Activated effector memory CD4-positive, alpha-beta T cell treated with anti-CD3 and anti-CD28 coated beads, Interleukin-2, amount 50 U/mL, for 16 hours (primary cell): ENCODE measurements around the gene PSAPL1.

Experiments used
- DNase-seq: peaks from one replicate; pipeline ENCODE4 v3.0.0-alpha.2; 2020

The PSAPL1 gene

GRCh38 chr4:7393601-7394575 lies 40.8 kb downstream of the PSAPL1 start:
- DNase-seq: no peak

GRCh38 chr4:7392438-7393421 lies 42.0 kb downstream of the PSAPL1 start:
- peak; percentile 55 for DNase-seq

- peak; percentile 43 for DNase-seq
These were observed 42.9 kb downstream of the PSAPL1 start for GRCh38 chr4:7391637-7392437.

GRCh38 chr4:7390906-7391636 lies 43.7 kb downstream of the PSAPL1 start:
- peak; percentile 48 for DNase-seq

GRCh38 chr4:7390336-7390735 lies 44.4 kb downstream of the PSAPL1 start:
- DNase-seq: no peak

- no peak for DNase-seq
These were observed 45.0 kb downstream of the PSAPL1 start for GRCh38 chr4:7389719-7390118.

- peak; percentile 56 for DNase-seq
These were observed 45.5 kb downstream of the PSAPL1 start for GRCh38 chr4:7389101-7389701.

GRCh38 chr4:7388627-7389026 lies 46.1 kb downstream of the PSAPL1 start:
- DNase-seq: no peak

GRCh38 chr4:7387925-7388324 lies 46.8 kb downstream of the PSAPL1 start:
- peak; percentile 39 for DNase-seq

GRCh38 chr4:7384929-7385890 lies 49.5 kb downstream of the PSAPL1 start:
- DNase-seq: peak; percentile 41

GRCh38 chr4:7384003-7384928 lies 50.5 kb downstream of the PSAPL1 start:
- peak; percentile 58 for DNase-seq

GRCh38 chr4:7383266-7383665 lies 51.5 kb downstream of the PSAPL1 start:
- DNase-seq: peak; percentile 48

- DNase-seq: peak; percentile 12
These were observed 52.1 kb downstream of the PSAPL1 start for GRCh38 chr4:7382634-7383014.

GRCh38 chr4:7381890-7382633 lies 52.7 kb downstream of the PSAPL1 start:
- peak; percentile 46 for DNase-seq

GRCh38 chr4:7381221-7381889 lies 53.4 kb downstream of the PSAPL1 start:
- peak; percentile 42 for DNase-seq
